ENCODE data around the gene RAMP2.
"Not testable (repeated sequence)": the region's sequence is repeated elsewhere in the genome, so short reads cannot be mapped to it uniquely, and the experiment has no call there.

RAMP2 gene

DNA sequence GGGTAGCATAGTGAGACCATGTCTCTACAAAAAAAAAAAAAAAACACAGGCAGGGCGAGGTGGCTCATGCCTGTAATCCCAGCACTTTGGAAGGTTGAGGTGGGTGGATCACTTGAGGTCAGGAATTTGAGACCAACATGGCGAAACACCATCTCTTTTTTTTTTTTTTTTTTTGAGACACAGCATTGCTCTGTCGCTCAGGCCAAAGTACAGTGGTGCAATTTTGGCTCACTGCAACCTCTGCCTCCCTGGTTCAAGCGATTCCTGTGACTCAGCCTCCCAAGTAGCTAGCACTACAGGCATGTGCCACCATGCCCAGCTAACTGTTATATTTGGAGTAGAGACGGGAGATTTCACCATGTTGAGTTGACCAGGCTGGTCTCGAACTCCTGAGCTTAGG is 5.1 kb downstream of the RAMP2 start:
- TF ChIP-seq Cebpa-rat (IDR thresholded peaks at IDR 0.05) = no peak
- Histone ChIP-seq H3K4me3 (no peak overlapping the region), H3K27ac (no peak overlapping the region), H3K9ac (no peak overlapping the region), H3K27me3 (peaks cover 22% of the 10 kb centered on the region), H3K4me1 (peaks cover 7% of the 10 kb centered on the region), H3K36me3 (no peaks in the 10 kb centered on the region), H3K4me2 (no peak overlapping the region), H4K20me1 (peaks cover 8% of the 10 kb centered on the region; the same call in 1 of the 2 replicates), H3K9me3 (no peaks in the 10 kb centered on the region)

DNA sequence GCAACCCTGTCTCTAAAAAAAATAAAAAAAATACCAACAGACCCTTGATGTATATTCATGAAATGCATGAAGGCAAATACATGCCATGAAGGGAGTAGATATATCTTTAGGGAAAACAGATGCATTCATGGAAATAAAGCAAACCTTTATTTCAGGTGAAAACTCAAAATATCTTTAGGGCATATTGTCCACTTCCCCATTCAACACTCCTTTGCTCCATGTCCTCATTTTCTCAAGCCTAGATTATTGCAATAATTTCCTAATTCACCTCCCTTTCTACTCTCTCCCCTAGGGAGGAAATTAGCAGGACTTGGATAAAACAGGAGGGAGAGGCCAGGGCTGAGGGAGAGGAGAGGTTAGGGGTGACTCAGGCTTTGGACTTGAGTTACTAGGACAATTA is 6.5 kb downstream of the RAMP2 start:
- H3K36me3 ChIP-seq = no peaks in the 10 kb centered on the region
- no peak overlapping the region for H3K4me3 ChIP-seq
- peaks cover 3% of the 10 kb centered on the region for H3K4me1 ChIP-seq
- no peak for TF ChIP-seq Cebpa-rat (IDR thresholded peaks at IDR 0.05)
- no peak overlapping the region for H3K4me2 ChIP-seq
- no peak overlapping the region for H3K27ac ChIP-seq
- no peaks in the 10 kb centered on the region for H4K20me1 ChIP-seq
- H3K27me3 ChIP-seq = peaks cover 9% of the 10 kb centered on the region
- H3K9me3 ChIP-seq = no peaks in the 10 kb centered on the region
- H3K9ac ChIP-seq = no peak overlapping the region

DNA sequence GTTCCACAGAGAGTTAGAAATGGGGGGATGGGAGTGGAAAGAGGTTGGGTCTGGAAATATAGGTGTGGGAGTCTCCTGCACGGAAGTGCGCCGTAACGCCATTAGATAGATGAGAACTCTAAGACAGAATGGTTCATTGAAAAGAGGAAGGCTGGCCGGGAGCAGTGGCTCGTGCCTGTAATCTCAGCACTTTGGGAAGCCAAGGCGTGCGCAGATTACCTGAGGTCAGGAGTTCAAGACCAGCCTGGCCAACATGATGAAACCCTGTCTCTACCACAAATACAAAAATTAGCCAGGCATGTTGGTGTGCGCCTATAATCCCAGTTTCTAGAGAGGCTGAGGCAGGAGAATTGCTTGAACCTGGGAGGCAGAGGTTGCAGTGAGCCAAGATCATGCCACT is 7.0 kb downstream of the RAMP2 start:
- H3K9ac ChIP-seq, H4K20me1 ChIP-seq, H3K36me3 ChIP-seq, H3K4me1 ChIP-seq, H3K9me3 ChIP-seq, H3K4me3 ChIP-seq, H3K27ac ChIP-seq, H3K27me3 ChIP-seq, H3K4me2 ChIP-seq: not testable (repeated sequence)

DNA sequence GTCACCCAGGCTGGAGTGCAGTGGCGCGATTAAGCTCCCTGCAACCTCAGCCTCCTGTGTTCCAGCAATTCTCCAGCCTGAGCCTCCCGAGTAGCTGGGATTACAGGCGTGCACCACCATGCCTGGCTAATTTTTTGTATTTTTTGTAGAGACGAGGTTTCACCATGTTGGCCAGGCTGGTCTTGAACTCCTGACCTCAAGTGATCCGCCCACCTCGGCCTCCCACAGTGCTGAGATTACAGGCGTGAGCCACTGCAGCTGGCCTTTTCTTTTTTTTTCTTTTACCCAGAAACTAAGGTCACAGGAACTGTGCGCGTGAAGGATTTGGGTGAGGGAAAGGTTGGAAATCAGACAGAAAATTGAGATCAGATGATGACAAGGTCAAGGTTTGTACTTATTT is 8.9 kb downstream of the RAMP2 start:
- not testable (repeated sequence) for H3K9me3 ChIP-seq, H4K20me1 ChIP-seq, H3K9ac ChIP-seq, H3K36me3 ChIP-seq, H3K4me2 ChIP-seq, H3K27ac ChIP-seq, H3K4me3 ChIP-seq
- H3K27me3 ChIP-seq = peaks cover 14% of the 10 kb centered on the region
- peaks cover 18% of the 10 kb centered on the region for H3K4me1 ChIP-seq

DNA sequence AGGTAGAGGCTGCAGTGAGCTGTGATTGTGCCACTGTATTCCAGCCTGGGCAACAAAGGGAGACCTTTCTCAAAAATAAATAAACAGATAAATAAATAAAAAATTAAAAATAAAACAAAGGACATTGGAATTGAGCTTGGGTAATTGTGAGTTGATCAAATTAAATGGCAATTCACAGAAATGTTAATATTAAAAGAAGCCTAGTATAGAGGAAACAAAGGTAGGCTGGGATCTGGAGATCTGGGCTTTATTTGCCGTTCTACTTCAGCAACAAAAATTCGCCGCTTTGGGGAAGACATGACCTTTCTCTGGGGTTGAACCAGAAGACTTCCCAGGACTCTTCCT is 11.9 kb downstream of the RAMP2 start:
- 0 out of 2 replicates have a peak, but pooled peaks cover 1% of the 10 kb centered on the region for H4K20me1 ChIP-seq
- no peaks in the 10 kb centered on the region for H3K9me3 ChIP-seq
- peak overlapping the region; percentile 72 for H3K4me3 ChIP-seq
- peak overlapping the region; percentile 67 for H3K4me2 ChIP-seq
- H3K9ac ChIP-seq = peak overlapping the region; percentile 77
- no peak for TF ChIP-seq Cebpa-rat (IDR thresholded peaks at IDR 0.05)
- H3K36me3 ChIP-seq = peaks cover 17% of the 10 kb centered on the region
- peak overlapping the region; percentile 66 for H3K27ac ChIP-seq
- H3K27me3 ChIP-seq = peaks cover 17% of the 10 kb centered on the region
- peaks cover 27% of the 10 kb centered on the region for H3K4me1 ChIP-seq

DNA sequence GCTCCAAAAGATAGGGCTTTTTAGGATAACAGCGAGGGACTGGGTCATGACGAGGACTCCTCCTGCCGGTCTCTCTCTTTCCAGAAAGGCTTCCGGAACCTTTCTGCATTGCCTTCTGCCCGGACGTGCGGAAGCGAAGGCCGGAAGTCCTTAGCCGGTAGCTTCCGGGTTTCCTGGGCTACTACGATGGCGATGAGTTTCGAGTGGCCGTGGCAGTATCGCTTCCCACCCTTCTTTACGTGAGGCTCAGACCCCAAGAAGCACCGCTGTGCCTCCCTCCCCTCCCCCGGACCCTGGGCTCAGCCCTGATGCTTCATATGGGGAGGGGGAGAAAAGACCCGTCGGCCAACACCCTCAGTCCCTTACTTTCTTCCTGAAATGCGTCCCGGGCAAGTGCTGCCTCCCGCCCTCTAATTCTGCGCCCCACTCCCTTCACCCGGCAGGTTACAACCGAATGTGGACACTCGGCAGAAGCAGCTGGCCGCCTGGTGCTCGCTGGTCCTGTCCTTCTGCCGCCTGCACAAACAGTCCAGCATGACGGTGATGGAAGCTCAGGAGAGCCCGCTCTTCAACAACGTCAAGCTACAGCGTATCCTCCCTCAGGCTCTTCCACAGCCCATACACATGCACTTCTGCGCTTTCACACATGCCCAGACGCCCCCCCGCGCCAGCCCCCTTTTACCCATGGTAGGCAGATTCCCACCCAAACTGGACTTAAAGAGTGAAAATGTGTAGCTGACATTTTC is 12.4 kb downstream of the RAMP2 start, which contains the start of gene VPS25:
Gene VPS25, plus strand, starts transcription at position 160 of the 746 bp plus-strand sequence. Its CDS starts 27 bp downstream, at position 187.
- Histone ChIP-seq H3K4me3 (peak within 1 kb of the TSS; percentile 72), H3K4me2 (peak within 1 kb of the TSS; percentile 67), H3K27ac (peak within 1 kb of the TSS; percentile 66), H3K9ac (peak within 1 kb of the TSS; percentile 77), H3K27me3 (peaks cover 23% of the 10 kb centered on the region), H3K36me3 (peaks cover 23% of the 10 kb centered on the region), H4K20me1 (0 out of 2 replicates have a peak, but pooled peaks cover 4% of the 10 kb centered on the region), H3K9me3 (no peaks in the 10 kb centered on the region), H3K4me1 (peaks cover 27% of the 10 kb centered on the region)
- no peak for TF ChIP-seq Cebpa-rat (IDR thresholded peaks at IDR 0.05)

DNA sequence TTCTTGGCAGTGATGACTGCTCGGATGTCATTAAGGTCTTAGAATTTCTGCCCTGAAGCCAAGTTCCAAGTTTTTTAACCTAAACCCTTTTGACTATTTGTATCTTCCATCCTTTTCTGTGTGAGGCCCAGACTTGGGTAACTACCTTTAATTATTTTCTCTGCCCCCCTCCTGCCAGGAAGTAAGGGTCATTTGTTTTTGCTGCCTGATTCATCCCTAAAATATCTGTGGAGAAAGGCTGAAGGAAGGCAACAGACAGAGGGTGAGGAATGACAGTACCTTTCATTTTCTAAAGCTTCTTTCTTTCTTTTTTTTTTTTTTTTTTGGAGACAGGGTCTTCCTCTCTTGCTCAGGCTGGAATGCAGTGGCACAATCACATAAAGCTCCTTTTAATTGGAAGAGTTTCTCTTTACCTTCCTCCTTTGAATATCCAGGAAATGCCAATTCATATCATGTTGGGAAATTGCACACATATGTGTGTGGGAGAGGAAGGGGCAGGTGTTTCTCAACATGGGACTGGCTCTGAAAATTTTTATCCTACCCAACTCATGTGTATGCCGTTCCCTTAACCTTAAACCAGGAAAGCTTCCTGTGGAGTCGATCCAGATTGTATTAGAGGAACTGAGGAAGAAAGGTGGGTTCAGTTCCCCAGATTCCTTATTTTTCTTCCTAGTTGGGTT is 13.2 kb downstream of the RAMP2 start:
- H3K36me3 ChIP-seq = peaks cover 30% of the 10 kb centered on the region
- peak overlapping the region; percentile 77; the same call in 1 of the 2 replicates for H3K9ac ChIP-seq
- H3K4me2 ChIP-seq = peak overlapping the region; percentile 67
- no peaks in the 10 kb centered on the region for H3K9me3 ChIP-seq
- peaks cover 27% of the 10 kb centered on the region for H3K4me1 ChIP-seq
- no peak overlapping the region for H3K27ac ChIP-seq
- TF ChIP-seq Cebpa-rat (IDR thresholded peaks at IDR 0.05) = no peak
- 0 out of 2 replicates have a peak, but pooled peaks cover 8% of the 10 kb centered on the region for H4K20me1 ChIP-seq
- H3K27me3 ChIP-seq = peaks cover 30% of the 10 kb centered on the region
- peak overlapping the region; percentile 72 for H3K4me3 ChIP-seq

DNA sequence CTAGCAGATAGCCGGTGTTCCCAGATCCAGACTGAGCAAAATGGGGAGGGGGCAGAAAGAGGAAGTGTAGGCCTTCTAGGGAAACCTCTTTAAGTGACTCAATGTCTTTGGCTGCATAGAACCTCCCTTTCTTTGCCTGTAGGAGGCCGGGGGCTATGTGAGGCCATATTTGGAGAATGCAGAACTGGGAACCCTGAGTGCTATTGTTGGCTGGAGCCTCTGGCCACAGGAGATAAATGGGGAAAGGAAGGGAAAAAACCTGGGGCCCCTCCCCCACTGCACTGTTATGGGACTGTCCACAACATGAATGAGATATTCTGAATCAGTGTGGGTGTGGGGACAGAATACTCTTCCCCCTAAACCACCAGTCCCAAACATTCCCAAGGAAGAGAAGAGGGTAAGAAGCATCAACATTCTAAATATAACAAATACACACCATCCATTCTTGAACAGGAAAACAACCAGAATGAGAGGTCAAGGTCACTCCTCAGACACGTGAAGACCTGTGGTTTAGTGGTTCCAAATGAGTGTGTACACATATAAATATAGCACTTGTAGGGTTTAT is 14.6 kb downstream of the RAMP2 start:
- no peak for TF ChIP-seq Cebpa-rat (IDR thresholded peaks at IDR 0.05)
- no peak overlapping the region for H3K4me3 ChIP-seq
- H3K36me3 ChIP-seq = peaks cover 39% of the 10 kb centered on the region
- H3K27ac ChIP-seq = no peak overlapping the region
- peaks cover 33% of the 10 kb centered on the region for H3K4me1 ChIP-seq
- peaks cover 44% of the 10 kb centered on the region for H3K27me3 ChIP-seq
- H3K9ac ChIP-seq = no peak overlapping the region
- H4K20me1 ChIP-seq = peaks cover 20% of the 10 kb centered on the region; the same call in 1 of the 2 replicates
- 0 out of 2 replicates have a peak overlapping the region, but pooled peaks have one; percentile 9 for H3K4me2 ChIP-seq
- H3K9me3 ChIP-seq = no peaks in the 10 kb centered on the region

DNA sequence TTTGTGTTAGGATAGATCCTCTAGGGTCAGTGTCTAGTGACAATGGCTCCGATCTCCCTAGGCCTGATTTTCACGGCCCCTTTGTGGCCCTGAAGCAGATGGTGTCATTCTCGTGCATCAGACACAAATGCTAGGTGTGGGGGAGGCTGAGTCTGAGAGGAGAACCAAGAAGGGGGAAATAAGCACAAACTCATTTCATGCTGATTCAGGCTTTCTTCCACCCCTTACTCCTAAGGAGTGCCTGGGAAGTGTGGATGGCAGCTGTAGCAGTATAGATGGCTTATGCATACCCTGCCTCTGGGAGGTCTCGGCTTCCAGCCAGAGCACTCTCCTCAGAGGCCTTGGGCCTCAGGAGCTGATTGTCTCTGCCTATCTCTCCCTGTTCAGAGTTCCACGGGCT is 17.5 kb downstream of the RAMP2 start:
- Histone ChIP-seq H3K27me3 (peaks cover 67% of the 10 kb centered on the region), H3K27ac (no peak overlapping the region), H3K36me3 (peaks cover 39% of the 10 kb centered on the region), H4K20me1 (peaks cover 46% of the 10 kb centered on the region; the same call in 1 of the 2 replicates), H3K9ac (no peak overlapping the region), H3K4me1 (peaks cover 27% of the 10 kb centered on the region), H3K9me3 (no peaks in the 10 kb centered on the region), H3K4me2 (no peak overlapping the region), H3K4me3 (no peak overlapping the region)
- no peak for TF ChIP-seq Cebpa-rat (IDR thresholded peaks at IDR 0.05)

All from BLaER1 (cell line).